KG1 (cell line): ENCODE data around the gene MBIP.

Experiments used
- DNase-seq: peaks from one replicate; lab custom pipeline; 2025; lab: John Stamatoyannopoulos, UW

Gene MBIP

DNA sequence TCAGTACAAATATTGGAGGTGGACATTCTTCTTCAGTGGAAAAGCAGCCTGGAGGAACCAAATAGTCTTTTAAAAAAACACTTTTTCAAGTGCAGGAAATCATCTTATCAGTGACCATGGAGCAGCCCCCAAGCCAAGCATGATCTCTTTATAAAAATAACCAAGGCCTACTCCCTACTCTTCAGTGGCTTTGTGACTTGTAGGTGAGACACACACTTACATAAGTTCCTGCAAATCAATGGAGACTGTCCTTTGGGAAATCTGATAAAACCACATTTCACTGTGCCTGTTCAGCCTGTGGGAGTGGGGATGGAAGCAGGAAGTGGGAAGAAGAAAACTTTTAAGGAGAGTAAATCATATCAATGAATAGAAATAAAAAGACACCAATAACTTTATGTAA is 56.3 kb downstream of the MBIP start:
- DNase-seq = no peak

DNA sequence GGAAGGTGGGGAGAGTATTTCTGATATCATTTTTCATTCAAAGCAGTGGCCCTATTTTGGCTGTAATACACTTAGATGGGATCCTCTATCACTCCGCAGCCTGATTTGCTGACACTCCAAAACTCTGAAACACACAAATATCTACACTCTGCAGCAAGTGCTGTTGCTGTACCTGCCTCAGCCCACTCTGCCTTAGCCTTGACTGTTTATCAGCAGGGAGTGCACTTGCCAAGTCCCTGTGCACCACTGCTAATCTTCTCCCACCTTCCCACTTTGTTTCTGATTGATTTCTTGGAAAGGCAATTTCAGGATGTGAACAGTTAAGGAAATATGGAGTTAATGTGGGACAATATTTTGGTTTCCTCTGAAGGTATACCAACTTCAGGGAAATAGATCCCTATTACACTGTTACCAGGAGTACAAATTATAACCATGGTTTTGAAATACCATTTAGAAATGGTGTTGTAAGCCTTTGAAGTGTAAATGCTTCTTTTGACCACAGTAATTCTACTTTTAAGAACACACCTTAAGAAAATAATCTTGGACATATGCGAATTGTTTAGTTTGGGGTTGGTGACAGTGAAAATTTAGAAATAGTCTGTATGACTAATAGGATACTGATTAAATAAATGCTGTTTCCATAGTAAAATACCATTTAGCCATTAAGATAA is 59.3 kb downstream of the MBIP start:
- DNase-seq = no peak

DNA sequence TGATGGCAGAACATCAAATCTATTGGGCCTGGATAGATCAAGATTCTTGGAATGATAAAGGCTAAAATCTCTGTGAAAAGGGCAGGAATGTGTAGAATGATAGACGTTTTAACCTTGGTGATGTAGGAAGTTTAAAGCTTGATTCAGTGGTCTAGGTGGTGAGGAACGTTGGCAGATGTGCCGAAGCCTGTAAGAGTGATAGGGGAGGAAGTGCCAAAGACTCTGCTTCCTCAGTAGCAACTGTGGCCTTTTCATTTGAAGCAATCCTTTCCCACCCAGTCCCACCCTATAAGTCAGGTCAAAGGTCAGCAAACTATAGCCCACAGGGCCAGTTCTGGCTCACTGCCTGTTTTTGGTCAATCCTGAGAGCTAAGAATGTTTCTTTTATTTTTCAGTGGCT is 62.2 kb downstream of the MBIP start:
- DNase-seq = no peak

DNA sequence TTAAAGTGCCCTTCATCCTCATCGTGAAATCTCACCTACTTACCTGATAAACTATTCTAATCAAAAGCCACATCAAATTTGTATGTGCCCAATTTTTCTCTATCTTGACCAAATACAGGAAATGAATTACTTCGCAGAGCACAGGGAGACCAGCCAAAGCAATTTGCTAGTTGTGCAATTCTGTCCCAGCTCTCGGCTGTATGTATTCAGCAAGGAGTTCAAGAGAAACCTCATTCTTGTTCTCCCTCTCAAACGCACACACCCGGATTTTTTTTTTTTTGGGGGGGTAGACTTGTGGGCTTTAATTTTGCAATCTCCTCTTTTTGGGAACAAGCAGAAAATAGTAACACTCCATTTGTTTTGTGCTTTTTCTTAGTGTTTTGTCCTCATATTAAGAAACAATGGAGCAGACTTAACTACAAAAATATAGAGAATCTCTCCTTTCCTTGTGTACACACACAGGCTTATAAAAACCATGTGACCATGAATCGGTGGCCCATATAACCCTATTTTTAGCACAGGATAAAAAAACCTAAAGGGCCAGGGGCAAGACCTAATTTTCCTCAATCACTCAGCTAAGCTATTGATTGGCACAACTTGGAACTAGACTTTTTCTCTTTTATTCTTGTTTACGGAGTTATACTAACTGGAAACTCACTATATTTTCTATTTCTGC is 64.2 kb downstream of the MBIP start:
- DNase-seq = no peak

DNA sequence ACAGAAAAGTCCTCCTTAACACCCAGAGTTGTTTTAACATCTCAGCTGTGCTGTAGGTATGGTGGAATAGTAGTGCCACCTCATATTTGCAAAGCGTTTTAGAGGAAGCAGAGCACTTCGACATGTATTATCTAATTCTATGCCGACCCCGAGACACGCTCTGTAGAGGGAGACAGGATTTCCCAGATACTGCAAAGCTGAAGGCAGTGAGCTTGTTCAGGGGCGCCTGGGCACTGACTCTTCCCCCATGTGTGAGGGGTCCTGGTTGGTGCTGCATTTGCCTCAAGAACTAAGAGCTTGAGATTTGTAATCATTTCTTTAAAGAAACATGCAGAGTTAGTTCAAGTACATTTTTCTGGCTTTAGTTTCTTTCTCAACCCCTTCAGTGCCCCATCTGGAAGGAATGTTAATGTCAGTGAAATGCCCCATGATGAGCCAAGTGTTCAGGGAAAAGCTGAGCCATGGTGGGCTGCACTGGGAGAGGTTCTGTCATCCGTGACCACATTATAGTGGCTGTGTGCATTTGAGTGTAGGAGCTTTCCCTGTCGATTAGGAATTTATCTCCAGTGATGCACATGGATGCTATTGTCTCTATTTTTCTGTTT is 66.3 kb downstream of the MBIP start:
- no peak for DNase-seq
